MM.1S (cell line): ENCODE results near the gene ALDH3B2.
"Not testable (repeated sequence)": the region's sequence is repeated elsewhere in the genome, so short reads cannot be mapped to it uniquely, and the experiment has no call there.

Experiments
- DNase-seq: peaks from one replicate; pipeline ENCODE4 v3.0.0-alpha.2; 2015
- H2AFZ ChIP-seq: fragments of 300-600 bp; sonication (generic); 2 replicates; pipeline ENCODE4 v1.6.0; 2016; ENCODE audit warnings: antibody characterized with exemption, low read length
- H3F3A ChIP-seq: fragments of 300-600 bp; sonication (generic); 2 replicates; pipeline ENCODE4 v1.6.1; 2016; ENCODE audit warnings: mild to moderate bottlenecking, antibody characterized with exemption, low read length, moderate library complexity, mixed read lengths; ENCODE audit not compliant: insufficient read depth
- H3K27ac ChIP-seq: fragments of 300-600 bp; sonication (generic); 2 replicates; pipeline ENCODE4 v1.5.1; 2016; ENCODE audit warnings: mild to moderate bottlenecking, low read length
- H3K27me3 ChIP-seq: fragments of 300-600 bp; sonication (generic); replicated peaks from 2 replicates; pipeline ENCODE4 v1.6.0; 2016; ENCODE audit warnings: low read length; ENCODE audit not compliant: insufficient read depth
- H3K36me3 ChIP-seq: fragments of 300-600 bp; sonication (generic); replicated peaks from 2 replicates; pipeline ENCODE4 v1.6.1; 2016; ENCODE audit warnings: mild to moderate bottlenecking, low read length, mixed read lengths; ENCODE audit not compliant: insufficient read depth
- H3K4me1 ChIP-seq: fragments of 300-600 bp; sonication (generic); 2 replicates; pipeline ENCODE4 v1.6.1; 2016; ENCODE audit warnings: low read length, mixed read lengths
- H3K4me2 ChIP-seq: fragments of 300-600 bp; sonication (generic); 2 replicates; pipeline ENCODE4 v1.6.0; 2016; ENCODE audit warnings: low read depth, low read length
- H3K4me3 ChIP-seq: fragments of 300-600 bp; sonication (generic); 2 replicates; pipeline ENCODE4 v1.5.1; 2016; ENCODE audit warnings: low read length, mixed read lengths
- H3K79me2 ChIP-seq: fragments of 300-600 bp; sonication (generic); 2 replicates; pipeline ENCODE4 v1.6.1; 2016; ENCODE audit warnings: mixed run types, low read length, mixed read lengths
- H3K9ac ChIP-seq: fragments of 300-600 bp; sonication (generic); 2 replicates; pipeline ENCODE4 v1.6.1; 2016; ENCODE audit warnings: low read length, mixed read lengths
- H3K9me2 ChIP-seq: fragments of 300-600 bp; sonication (generic); replicated peaks from 2 replicates; pipeline ENCODE4 v1.6.1; 2016; ENCODE audit warnings: mild to moderate bottlenecking, low read length, mixed read lengths; ENCODE audit not compliant: insufficient read depth
- H3K9me3 ChIP-seq: fragments of 300-600 bp; sonication (generic); replicated peaks from 2 replicates; pipeline ENCODE4 v1.6.1; 2016; ENCODE audit warnings: mild to moderate bottlenecking, low read length, mixed read lengths; ENCODE audit not compliant: insufficient read depth
- H4K20me1 ChIP-seq: fragments of 300-600 bp; sonication (generic); 2 replicates; pipeline ENCODE4 v1.6.1; 2016; ENCODE audit warnings: mild to moderate bottlenecking, low read length, moderate library complexity, mixed read lengths; ENCODE audit not compliant: insufficient read depth
- EZH2 ChIP-seq: fragments of 300-600 bp; sonication (generic); optimal IDR thresholded peaks from 2 replicates; pipeline ENCODE3; 2017; ENCODE audit warnings: low read depth, mild to moderate bottlenecking, antibody characterized with exemption, low read length, mixed read lengths
- EZH2phosphoT487 ChIP-seq: fragments of 300-600 bp; sonication (generic); IDR thresholded peaks from 2 replicates; pipeline ENCODE4 v1.6.1; 2018; ENCODE audit warnings: antibody characterized with exemption, low read length
- TF ChIP-seq, protein P1 (sequence below): fragments of 300-600 bp; sonication (generic); IDR thresholded peaks from 2 replicates; pipeline ENCODE4 v1.5.1; 2016; ENCODE audit warnings: antibody characterized with exemption, low read length, mixed read lengths

Gene ALDH3B2

DNA sequence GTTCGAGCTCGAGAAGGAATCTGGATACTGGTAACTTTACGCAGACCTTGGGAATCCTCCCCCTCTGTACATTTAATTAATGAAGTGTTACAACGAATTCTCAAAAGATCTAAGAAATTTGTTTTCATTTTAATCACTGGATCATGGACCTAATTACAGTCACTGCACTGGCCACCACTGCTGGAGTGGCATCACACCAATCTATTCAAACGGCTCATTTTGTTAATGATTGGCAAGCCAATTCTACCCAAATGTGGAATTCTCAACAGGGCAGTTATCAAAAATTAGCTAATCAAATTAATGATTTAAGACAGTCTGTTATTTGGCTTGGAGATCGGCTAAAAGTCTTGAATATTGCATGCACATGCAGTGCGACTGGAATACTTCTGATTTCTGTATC, 30.1 kb upstream of the ALDH3B2 start:
- H3K9ac ChIP-seq = no peak overlapping the region

GRCh38 chr11:67703709-67704108, 29.3 kb upstream of the ALDH3B2 start:
- H3K4me2 ChIP-seq, H3K27me3 ChIP-seq, H3K27ac ChIP-seq, H3K9ac ChIP-seq, H4K20me1 ChIP-seq, H3F3A ChIP-seq, DNase-seq, H2AFZ ChIP-seq, H3K36me3 ChIP-seq, H3K9me2 ChIP-seq, H3K9me3 ChIP-seq, H3K79me2 ChIP-seq, H3K4me1 ChIP-seq, H3K4me3 ChIP-seq: not testable (repeated sequence)

More for the DNA sequence above, 30.1 kb upstream of the ALDH3B2 start:
- Histone ChIP-seq H3K27ac (no peak overlapping the region), H3K79me2 (no peaks in the 10 kb centered on the region), H3K9me3 (no peaks in the 10 kb centered on the region), H4K20me1 (no peaks in the 10 kb centered on the region), H3K9me2 (no peaks in the 10 kb centered on the region), H3K27me3 (no peaks in the 10 kb centered on the region), H3K4me2 (no peak overlapping the region), H3F3A (no peaks in the 10 kb centered on the region), H2AFZ (no peak overlapping the region), H3K36me3 (no peaks in the 10 kb centered on the region), H3K4me1 (no peaks in the 10 kb centered on the region), H3K4me3 (no peak overlapping the region)
- TF ChIP-seq EZH2 (no peak), EZH2phosphoT487 (no peak)
- TF ChIP-seq, protein P1, sequence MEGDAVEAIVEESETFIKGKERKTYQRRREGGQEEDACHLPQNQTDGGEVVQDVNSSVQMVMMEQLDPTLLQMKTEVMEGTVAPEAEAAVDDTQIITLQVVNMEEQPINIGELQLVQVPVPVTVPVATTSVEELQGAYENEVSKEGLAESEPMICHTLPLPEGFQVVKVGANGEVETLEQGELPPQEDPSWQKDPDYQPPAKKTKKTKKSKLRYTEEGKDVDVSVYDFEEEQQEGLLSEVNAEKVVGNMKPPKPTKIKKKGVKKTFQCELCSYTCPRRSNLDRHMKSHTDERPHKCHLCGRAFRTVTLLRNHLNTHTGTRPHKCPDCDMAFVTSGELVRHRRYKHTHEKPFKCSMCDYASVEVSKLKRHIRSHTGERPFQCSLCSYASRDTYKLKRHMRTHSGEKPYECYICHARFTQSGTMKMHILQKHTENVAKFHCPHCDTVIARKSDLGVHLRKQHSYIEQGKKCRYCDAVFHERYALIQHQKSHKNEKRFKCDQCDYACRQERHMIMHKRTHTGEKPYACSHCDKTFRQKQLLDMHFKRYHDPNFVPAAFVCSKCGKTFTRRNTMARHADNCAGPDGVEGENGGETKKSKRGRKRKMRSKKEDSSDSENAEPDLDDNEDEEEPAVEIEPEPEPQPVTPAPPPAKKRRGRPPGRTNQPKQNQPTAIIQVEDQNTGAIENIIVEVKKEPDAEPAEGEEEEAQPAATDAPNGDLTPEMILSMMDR = no peak
- DNase-seq = no peak

- Histone ChIP-seq H3K79me2 (no peaks in the 10 kb centered on the region), H3K36me3 (no peaks in the 10 kb centered on the region), H3K27me3 (no peaks in the 10 kb centered on the region), H3K4me1 (no peaks in the 10 kb centered on the region), H3K9ac (no peak overlapping the region), H3K4me3 (no peak overlapping the region), H2AFZ (no peak overlapping the region), H3K9me2 (no peaks in the 10 kb centered on the region), H3K27ac (no peak overlapping the region), H4K20me1 (no peaks in the 10 kb centered on the region), H3K9me3 (no peaks in the 10 kb centered on the region), H3K4me2 (no peak overlapping the region), H3F3A (no peaks in the 10 kb centered on the region)
- no peak for TF ChIP-seq EZH2phosphoT487
- DNase-seq = no peak
Measured at GRCh38 chr11:67700548-67701262, 26.3 kb upstream of the ALDH3B2 start.

DNA sequence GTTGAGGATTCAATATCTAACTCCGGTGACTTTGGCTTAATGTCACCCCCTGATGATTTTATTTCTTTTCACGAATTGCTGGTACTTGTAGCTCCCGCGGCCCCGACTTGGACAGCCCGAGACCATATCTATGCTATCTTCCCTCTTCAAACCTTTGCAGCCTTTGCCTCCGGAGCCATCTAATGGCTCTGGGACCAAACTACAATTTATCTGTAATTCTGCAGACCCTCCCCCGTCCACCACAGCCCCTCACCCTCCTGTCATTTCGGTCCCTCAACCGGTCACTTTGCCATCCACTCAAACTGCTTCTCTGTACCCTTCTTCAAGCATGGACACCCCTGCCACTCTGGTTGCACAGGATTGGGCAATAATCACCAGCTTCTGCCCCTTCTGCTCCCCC, 25.7 kb upstream of the ALDH3B2 start:
- DNase-seq = no peak
- Histone ChIP-seq H3K27ac (no peak overlapping the region), H3F3A (no peaks in the 10 kb centered on the region), H3K9me2 (no peaks in the 10 kb centered on the region), H3K4me3 (no peak overlapping the region), H2AFZ (no peak overlapping the region), H3K9me3 (no peaks in the 10 kb centered on the region), H3K36me3 (no peaks in the 10 kb centered on the region), H3K79me2 (no peaks in the 10 kb centered on the region), H3K4me1 (no peaks in the 10 kb centered on the region), H3K9ac (no peak overlapping the region), H3K27me3 (no peaks in the 10 kb centered on the region; the same call in 1 of the 2 replicates), H3K4me2 (no peak overlapping the region), H4K20me1 (no peaks in the 10 kb centered on the region)
- TF ChIP-seq, protein P1 = no peak
- TF ChIP-seq EZH2phosphoT487 (no peak), EZH2 (no peak)
